Testis (tissue), 3 donors: ENCODE results near the gene WDR75. TPM values are rescaled to one million over a fixed set of nuclear protein-coding genes. Genes with fewer than 3 reads are reported as not detected.
A peak's percentile ranks its signal among the peaks of the same experiment; 100 is the strongest.

Experiments
- DNase-seq: peaks from one replicate; pipeline ENCODE4 v3.0.0-alpha.2; 2019
- H3K27ac ChIP-seq, 2 donors: fragments of 200-600 bp; sonication (generic); one replicate each; pipeline ENCODE4 v1.5.1; 2019
- H3K27me3 ChIP-seq: fragments of 200-600 bp; sonication (generic); one replicate; pipeline ENCODE4 v1.5.1; 2019
- H3K36me3 ChIP-seq: fragments of 200-600 bp; sonication (generic); one replicate; pipeline ENCODE4 v1.5.1; 2017; ENCODE audit warnings: low read depth; ENCODE audit errors: missing control alignments
- H3K4me1 ChIP-seq: fragments of 200-600 bp; sonication (generic); one replicate; pipeline ENCODE4 v1.5.1; 2019
- H3K4me3 ChIP-seq, 2 donors: fragments of 200-600 bp; sonication (generic); one replicate each; pipeline ENCODE4 v1.5.1; 2017 to 2019
- H3K9me3 ChIP-seq: fragments of 200-600 bp; sonication (generic); one replicate; pipeline ENCODE4 v1.5.1; 2017
- CTCF ChIP-seq, 3 experiments: fragments of 450-650 bp in 2 of 3; fragments of 200-600 bp in 1 of 3; sonication (generic) in 1 of 3; IDR thresholded peaks; one replicate each; pipeline ENCODE4 v1.5.1; 2016 to 2019; ENCODE audit warnings: antibody characterized with exemption in 3 of 3, mild to moderate bottlenecking in 2 of 3, moderate library complexity in 1 of 3
- POLR2A ChIP-seq: fragments of 450-650 bp; IDR thresholded peaks from one replicate; pipeline ENCODE4 v1.6.1; 2017; ENCODE audit warnings: antibody characterized with exemption, mild to moderate bottlenecking, moderate library complexity
- WGBS, 2 donors: methylation state at CpG; one replicate each; pipeline ENCODE4 v1.1.5; 2018; 5-methylcytosine and 5-hydroxymethylcytosine counted together
- intact Hi-C: fragments of 100-400 bp; cut with DNase I; formaldehyde crosslinking; loops from one replicate; pipeline ENCODE4 v1.15.1; 2023; ENCODE audit warnings: low total_unique reads
- polyA plus RNA-seq: library from polyadenylated mRNA; stranded (reverse); fragments of 350-450 nt; fragmentation: Illumina TruSeq; extraction: RNeasy Lipid Tissue Mini Kit (QIAGEN cat#74804); gene quantifications from one replicate; pipeline ENCODE4 v1.2.3, GENCODE V29; 2014; ENCODE audit warnings: low read depth, low replicate concordance; ENCODE audit not compliant: insufficient read depth
- total RNA-seq, 2 donors: library from RNA; depleted of rRNA; stranded (reverse); fragments of >200 nt; gene quantifications; one replicate each; pipeline ENCODE4 v1.2.3, GENCODE V29; 2016

The WDR75 gene
- total and polyA plus RNA-seq, 3 donors from 2014 or later: 21.5 to 38.1 (median 35.0) TPM

- H3K4me3 ChIP-seq: no peak overlapping the region
- no peak for DNase-seq
- intact Hi-C loops: no loop called here
- 54 to 58% methylated on average over 6 of the region's 6 CpGs for WGBS, 2 donors
- TF ChIP-seq POLR2A (no peak), CTCF (IDR thresholded peaks at IDR 0.05) (no peak)
- no peaks in the 10 kb centered on the region for H3K4me1 ChIP-seq
- no peaks in the 10 kb centered on the region for H3K9me3 ChIP-seq
- no peak overlapping the region for H3K27ac ChIP-seq
- no peaks in the 10 kb centered on the region for H3K27me3 ChIP-seq
- no peaks in the 10 kb centered on the region for H3K36me3 ChIP-seq
Measured at GRCh38 chr2:189486237-189486770, 45.0 kb downstream of the WDR75 start.

GRCh38 chr2:189487283-189488007 lies 46.2 kb downstream of the WDR75 start:
- TF ChIP-seq POLR2A (no peak), CTCF (IDR thresholded peaks at IDR 0.05) (no peak)
- no peak for DNase-seq
- WGBS, 2 donors: 92 to 95% methylated on average over 2 of the region's 2 CpGs

GRCh38 chr2:189488008-189488310 lies 46.7 kb downstream of the WDR75 start:
- H3K4me1 ChIP-seq: no peaks in the 10 kb centered on the region
- WGBS, 2 donors: 47 to 77% methylated on average over 1 of the region's 1 CpG
- intact Hi-C loops: no loop called here

More at GRCh38 chr2:189487283-189488007, 46.2 kb downstream of the WDR75 start:
- no peaks in the 10 kb centered on the region for H3K36me3 ChIP-seq
- H3K4me1 ChIP-seq: no peaks in the 10 kb centered on the region
- no peaks in the 10 kb centered on the region for H3K9me3 ChIP-seq
- no peaks in the 10 kb centered on the region for H3K27me3 ChIP-seq
- H3K27ac ChIP-seq: no peak overlapping the region
- no peak overlapping the region for H3K4me3 ChIP-seq
- intact Hi-C loops: no loop called here

DNA sequence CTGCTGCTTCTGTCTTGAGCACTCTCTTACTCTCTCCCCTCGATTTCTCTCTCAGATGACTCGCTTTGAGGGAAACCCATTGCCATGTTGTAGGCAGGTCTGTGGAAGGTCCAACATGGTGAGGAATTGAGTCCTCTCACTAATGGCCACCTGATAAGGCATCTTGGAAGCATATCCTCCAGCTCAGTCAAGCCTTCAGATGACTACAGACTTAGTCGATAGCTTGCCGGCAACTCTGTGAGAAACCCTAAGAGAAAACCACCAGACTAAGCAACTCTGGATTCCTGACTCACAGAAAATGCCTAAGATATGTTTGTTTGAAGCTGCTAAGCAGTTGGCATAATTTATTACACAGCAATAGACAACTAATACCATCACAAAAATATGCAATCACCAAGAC lies 51.2 kb downstream of the WDR75 start:
- TF ChIP-seq CTCF (IDR thresholded peaks at IDR 0.05) (no peak), POLR2A (no peak)
- DNase-seq: no peak
- intact Hi-C loops: no loop called here

More at GRCh38 chr2:189488008-189488310, 46.7 kb downstream of the WDR75 start:
- no peak overlapping the region for H3K4me3 ChIP-seq
- no peaks in the 10 kb centered on the region for H3K36me3 ChIP-seq
- no peak for DNase-seq
- no peaks in the 10 kb centered on the region for H3K9me3 ChIP-seq
- no peak overlapping the region for H3K27ac ChIP-seq
- H3K27me3 ChIP-seq: no peaks in the 10 kb centered on the region
- TF ChIP-seq POLR2A: no peak

GRCh38 chr2:189498205-189498604 lies 56.9 kb downstream of the WDR75 start:
- H3K27me3 ChIP-seq: no peaks in the 10 kb centered on the region
- peak; percentile 22 for DNase-seq
- intact Hi-C loops: no loop called here
- TF ChIP-seq CTCF (IDR thresholded peaks at IDR 0.05): no peak
- 77 to 82% methylated on average over 5 of the region's 5 CpGs for WGBS, 2 donors
- H3K4me1 ChIP-seq: no peaks in the 10 kb centered on the region
- H3K4me3 ChIP-seq: no peak overlapping the region
- no peaks in the 10 kb centered on the region for H3K36me3 ChIP-seq
- H3K27ac ChIP-seq: no peak overlapping the region
- no peaks in the 10 kb centered on the region for H3K9me3 ChIP-seq

More for the DNA sequence above, 51.2 kb downstream of the WDR75 start:
- 91 to 95% methylated on average over 4 of the region's 4 CpGs for WGBS, 2 donors
- Histone ChIP-seq H3K36me3 (no peaks in the 10 kb centered on the region), H3K4me3 (no peak overlapping the region), H3K27ac (no peak overlapping the region), H3K4me1 (no peaks in the 10 kb centered on the region), H3K9me3 (no peaks in the 10 kb centered on the region), H3K27me3 (no peaks in the 10 kb centered on the region)
